Measurements from ENCODE around the gene POTEM.
"Not testable (repeated sequence)": the region's sequence is repeated elsewhere in the genome, so short reads cannot be mapped to it uniquely, and the experiment has no call there.

POTEM gene

DNA sequence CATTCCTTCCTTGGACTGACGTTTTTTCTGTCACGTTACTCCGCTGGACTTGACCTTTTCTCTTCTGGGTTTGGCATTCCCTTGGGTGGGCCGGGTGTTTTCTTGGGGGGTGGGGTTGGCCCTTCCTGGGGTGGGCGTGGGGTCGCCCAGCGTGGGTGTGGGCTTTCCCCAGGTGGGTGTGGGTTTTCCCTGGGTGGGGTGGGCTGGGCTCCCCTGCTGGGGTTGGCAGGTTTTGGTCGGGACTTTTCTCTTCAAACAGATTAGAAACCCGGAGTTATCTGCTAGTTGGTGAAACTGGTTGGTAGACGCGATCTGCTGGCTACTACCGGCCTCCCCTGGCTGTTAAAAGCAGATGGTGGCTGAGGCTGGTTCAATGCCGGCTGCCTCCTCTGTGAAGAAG is at the start of gene POTEM:
Gene POTEM (plus strand): TSS at position 301 of the 400 bp plus-strand sequence. CDS start 52 bp downstream, at position 353.
- not testable (repeated sequence) for DNase-seq (ENCODE audit: low read depth in 2 of 2)

- not testable (repeated sequence) for DNase-seq (ENCODE audit: low read depth in 2 of 2)
These were observed 48.9 kb upstream of the POTEM start for GRCh38 chr14:18918345-18918744.

DNA sequence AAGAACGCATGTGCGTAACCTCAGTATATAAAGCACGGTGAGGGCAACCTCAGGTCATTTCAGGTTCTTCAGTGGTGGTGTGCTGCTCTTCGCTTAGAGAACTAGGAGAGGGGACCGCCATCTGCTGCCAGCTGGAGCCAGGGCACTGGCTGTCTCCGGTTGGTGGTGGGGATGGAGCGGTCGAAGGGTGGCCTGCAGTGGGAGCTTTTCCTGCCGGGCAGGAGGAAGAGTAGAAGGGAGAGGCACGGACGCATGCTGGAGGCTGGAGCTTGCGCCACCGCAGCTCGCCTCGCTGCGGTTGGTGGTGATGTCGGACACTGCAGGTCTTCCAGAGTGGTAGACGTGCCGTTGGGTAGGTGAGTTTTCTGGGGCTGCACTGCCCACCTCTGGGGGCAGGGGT is 47.2 kb upstream of the POTEM start:
- DNase-seq (ENCODE audit: low read depth in 2 of 2): not testable (repeated sequence)

- DNase-seq (ENCODE audit: low read depth in 2 of 2): not testable (repeated sequence)
These were observed 46.1 kb upstream of the POTEM start for GRCh38 chr14:18921055-18921701.

GRCh38 chr14:18936848-18937247 is 30.4 kb upstream of the POTEM start:
- not testable (repeated sequence) for DNase-seq (ENCODE audit: low read depth in 2 of 2)

DNA sequence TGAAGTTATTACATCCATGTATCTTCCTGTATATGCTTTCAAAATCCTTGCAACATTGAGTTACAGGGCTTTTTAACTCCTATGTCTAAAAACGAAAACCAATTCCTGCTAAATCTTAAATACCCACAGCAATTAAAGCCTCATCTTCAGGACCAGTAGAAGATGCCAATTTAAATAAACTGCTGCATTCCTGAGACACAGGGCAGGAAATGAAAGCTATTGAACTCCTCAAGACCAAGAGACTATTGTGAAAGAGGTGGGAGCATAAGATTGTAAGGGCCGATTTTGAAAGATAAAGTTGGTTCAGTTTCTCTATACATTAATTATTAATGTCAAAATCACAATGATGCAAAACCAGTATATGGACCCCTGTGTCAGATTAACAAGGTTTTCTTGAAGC is 28.5 kb upstream of the POTEM start:
- not testable (repeated sequence) for DNase-seq (ENCODE audit: low read depth in 2 of 2)

DNA sequence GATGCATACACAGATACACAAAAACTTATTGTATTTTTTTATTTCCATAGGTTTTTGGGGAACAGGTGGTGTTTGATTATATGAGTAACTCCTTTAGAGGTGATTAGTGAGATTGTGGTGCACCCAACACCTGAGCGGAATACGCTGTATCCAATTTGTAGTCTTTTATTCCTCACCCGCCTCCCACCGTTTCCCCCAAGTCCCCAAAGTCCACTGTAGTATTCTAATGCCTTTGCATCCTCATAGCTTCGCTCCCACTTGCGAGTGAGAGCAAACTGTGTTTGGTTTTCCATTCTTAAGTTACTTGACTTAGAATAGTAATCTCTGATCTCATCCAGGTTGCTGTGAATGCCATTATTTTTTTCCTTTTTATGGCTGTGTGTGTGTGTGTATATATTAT is 17.3 kb upstream of the POTEM start:
- DNase-seq (ENCODE audit: low read depth in 2 of 2): not testable (repeated sequence)

GRCh38 chr14:18953085-18953484 is 14.1 kb upstream of the POTEM start:
- DNase-seq (ENCODE audit: low read depth in 2 of 2): not testable (repeated sequence)

DNA sequence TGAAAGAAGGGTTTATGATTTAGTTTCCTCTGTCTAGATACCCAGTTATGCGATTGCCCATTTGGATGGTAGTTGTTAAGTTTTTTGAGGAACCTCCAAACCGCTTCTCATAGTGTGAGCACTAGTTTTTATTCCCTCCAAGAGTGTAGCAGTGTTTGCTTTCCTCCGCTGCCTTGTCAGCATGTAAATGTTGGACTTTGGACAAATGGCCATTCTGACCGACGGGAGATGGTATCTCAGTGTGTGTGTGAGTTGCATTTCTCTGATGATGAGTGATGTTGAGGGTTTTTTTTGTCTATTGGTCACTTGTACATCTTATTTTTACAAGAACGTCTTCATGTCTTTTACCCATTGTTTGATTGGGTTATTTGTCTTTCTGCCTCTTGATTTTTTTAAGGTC is 11.4 kb upstream of the POTEM start:
- DNase-seq (ENCODE audit: low read depth in 2 of 2): not testable (repeated sequence)

DNA sequence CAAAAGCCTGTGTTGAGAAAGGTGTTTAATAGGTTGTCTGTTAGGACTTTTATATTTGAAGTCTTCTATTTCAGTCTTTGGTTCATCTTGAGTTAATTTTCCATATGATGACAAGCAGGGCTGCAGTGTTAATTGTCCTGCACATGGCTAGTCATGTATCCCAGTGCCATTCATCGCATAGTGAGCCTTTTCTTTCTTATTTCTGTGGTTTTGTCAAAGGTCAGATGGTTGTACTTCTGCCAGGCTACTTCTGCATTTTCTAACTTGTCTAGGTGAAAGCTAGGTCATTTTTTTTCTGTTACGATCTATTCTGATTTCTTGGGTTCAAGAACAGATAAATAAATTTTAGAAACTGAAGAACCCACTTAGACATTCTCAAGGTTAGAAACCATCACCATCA is 5.7 kb upstream of the POTEM start:
- DNase-seq (ENCODE audit: low read depth in 2 of 2): not testable (repeated sequence)

DNA sequence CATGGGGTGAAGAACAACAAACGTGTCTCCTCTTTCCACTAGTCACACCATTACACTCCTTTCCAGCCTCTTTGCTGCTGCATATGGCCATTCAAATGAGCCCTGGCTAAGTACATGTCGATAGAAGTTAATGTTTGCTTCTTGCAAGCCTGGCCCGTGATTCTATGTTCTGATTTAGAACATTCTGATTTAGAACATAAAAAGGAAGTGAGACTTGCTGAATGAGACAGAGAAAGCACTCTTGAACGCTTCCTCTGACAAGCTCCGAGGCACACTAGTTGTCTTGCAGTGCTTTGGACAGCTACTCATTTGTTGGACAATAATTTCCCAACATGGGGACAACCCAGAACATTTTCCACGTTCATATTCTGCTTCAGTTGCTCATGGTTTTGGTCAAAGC is 5.1 kb upstream of the POTEM start:
- DNase-seq (ENCODE audit: low read depth in 2 of 2): not testable (repeated sequence)

DNA sequence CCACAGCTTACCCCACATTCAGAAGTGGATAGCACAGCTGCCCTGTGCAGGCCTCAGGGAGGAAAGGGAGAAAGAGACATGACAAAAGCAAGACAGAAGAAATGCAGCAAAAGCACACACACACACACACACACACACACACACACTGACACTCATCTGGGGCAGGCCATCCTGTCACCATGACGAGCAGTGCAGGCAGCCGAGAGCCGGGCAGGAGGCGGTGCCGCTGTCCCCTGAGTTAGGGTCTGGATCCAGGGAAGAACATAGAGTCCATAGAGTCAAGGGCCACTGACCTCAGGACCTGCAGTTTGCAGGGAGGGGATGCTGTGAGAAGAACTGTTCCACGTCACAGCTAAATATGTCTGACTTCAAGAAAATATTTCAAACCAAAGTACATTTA is 4.0 kb upstream of the POTEM start:
- DNase-seq (ENCODE audit: low read depth in 2 of 2): not testable (repeated sequence)

- DNase-seq (ENCODE audit: low read depth in 2 of 2): not testable (repeated sequence)
These were observed 2.4 kb upstream of the POTEM start for GRCh38 chr14:18964878-18965277.

DNA sequence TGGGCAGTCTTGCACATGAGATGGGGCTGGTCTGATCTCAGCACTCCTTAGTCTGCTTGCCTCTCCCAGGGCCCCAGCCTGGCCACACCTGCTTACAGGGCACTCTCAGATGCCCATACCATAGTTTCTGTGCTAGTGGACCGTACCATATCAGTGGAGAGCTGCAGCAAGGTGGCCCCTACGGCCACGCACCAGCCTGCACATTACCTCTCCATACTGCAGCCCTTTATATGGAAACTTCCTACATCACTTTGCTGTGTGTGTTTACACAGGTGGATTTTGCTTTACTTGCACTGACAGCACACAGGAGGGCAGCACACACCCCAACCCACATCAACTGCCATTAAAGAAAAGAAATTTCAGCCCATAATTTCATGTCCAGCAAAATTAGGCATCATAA is 35.3 kb downstream of the POTEM start:
- not testable (repeated sequence) for DNase-seq (ENCODE audit: low read depth in 2 of 2)

GRCh38 chr14:19006490-19006889 is 39.3 kb downstream of the POTEM start:
- DNase-seq (ENCODE audit: low read depth in 2 of 2): not testable (repeated sequence)

DNA sequence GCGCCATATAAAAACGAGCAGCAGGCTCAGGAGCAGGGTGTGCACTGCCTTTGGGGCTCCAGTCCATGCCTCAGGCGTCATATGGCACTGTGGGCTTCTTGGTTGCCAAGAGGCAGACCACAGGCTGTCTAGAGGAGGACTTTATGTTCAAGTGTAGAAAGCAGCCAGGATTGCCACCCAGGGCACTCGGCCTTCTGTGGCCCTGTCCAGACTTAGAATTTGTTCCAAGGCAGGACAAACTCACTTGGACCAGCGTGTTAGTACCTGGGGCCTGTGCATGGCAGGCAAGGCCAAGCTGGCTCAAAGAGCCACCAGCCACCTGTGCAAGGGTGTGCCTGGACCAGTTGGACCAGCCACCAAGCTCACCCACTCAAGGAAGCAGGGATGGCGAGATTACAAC is 40.4 kb downstream of the POTEM start:
- not testable (repeated sequence) for DNase-seq (ENCODE audit: low read depth in 2 of 2)

DNA sequence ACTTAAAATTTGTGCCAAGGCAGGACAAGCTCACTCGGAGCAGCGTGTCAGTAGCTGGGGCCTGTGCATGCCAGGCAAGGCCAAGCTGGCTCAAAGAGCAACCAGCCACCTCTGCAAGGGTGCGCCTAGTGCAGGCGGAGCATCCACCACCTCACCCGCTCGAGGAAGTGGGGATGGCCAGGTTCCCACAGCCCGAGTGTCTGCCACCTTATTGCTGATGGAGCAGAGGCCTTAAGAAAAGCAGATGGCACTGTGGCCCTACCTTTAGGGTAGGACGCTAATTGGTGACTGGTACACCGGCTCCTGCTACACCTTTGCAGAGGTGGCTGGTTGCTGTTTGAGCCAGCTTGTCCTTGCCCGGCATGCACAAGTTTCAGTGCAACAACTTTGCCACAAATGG is 43.8 kb downstream of the POTEM start:
- DNase-seq (ENCODE audit: low read depth in 2 of 2): not testable (repeated sequence)

- not testable (repeated sequence) for DNase-seq (ENCODE audit: low read depth in 2 of 2)
These were observed 44.5 kb downstream of the POTEM start for GRCh38 chr14:19011703-19012102.

GRCh38 chr14:19015185-19015584 is 48.0 kb downstream of the POTEM start:
- DNase-seq (ENCODE audit: low read depth in 2 of 2): not testable (repeated sequence)

DNA sequence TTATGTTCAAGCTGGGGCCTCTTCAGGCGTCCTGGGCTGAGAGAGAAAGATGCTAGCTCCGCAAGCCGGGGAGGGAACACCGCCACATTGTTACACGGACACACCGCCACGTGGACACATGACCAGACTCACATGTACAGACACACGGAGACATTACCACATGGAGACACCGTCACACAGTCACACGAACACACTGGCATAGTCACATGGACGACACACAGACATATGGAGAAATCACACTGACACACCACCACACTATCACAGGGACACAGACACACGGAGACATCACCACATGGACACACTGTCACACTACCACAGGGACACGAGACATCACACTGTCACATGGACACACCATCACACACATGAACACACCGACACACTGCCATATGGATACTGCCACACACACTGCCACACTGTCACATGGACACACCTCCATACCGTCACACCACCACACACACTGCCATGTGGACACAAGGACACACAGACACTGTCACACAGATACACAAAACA is 57.9 kb downstream of the POTEM start:
- DNase-seq (ENCODE audit: low read depth in 2 of 2): not testable (repeated sequence)

DNA sequence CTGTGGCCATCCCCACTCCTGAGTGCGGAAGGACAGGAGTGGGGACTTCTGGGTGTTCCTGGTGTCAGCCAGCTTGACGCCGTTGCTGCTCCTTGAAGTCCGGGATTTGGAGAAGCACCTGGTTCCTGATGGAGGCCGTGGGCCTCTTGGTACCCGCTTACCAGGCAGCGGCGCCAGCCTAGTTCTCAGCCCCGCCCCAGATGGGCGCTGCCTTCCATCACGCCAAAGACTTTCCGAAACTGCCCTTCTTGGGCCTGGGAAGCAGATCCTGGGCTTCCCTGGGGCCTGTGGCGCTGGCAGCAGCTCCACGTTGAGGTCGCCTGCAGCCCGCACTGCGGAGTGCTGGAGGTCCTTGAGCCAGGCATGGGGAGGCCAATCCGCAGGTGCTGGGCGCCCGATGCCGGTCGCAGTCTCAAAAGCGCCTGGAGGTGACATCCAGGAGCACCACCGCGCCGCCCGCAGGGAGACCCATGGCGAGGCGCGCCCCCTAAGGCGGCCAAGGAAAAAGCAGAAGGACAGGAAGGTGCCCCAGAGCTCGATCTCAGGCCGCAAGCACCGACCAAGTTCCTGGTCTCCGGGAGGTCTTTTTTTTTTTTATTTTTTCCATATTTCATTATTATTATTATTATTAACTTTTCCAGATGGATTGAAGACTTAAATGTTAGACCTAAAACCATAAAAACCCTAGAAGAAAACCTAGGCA is 59.6 kb downstream of the POTEM start:
- not testable (repeated sequence) for DNase-seq (ENCODE audit: low read depth in 2 of 2)

GRCh38 chr14:19027895-19028294 is 60.7 kb downstream of the POTEM start:
- not testable (repeated sequence) for DNase-seq (ENCODE audit: low read depth in 2 of 2)

GRCh38 chr14:19036811-19037382 is 69.7 kb downstream of the POTEM start:
- DNase-seq (ENCODE audit: low read depth in 2 of 2): not testable (repeated sequence)
